ENCODE results near the gene ZNF444. TPM values are rescaled to one million over a fixed set of nuclear protein-coding genes. Genes with fewer than 3 reads are reported as not detected.
"Not testable (repeated sequence)": the region's sequence is repeated elsewhere in the genome, so short reads cannot be mapped to it uniquely, and the experiment has no call there.

Gene ZNF444
- total and polyA plus RNA-seq, 9 donors = 7.3 to 48.2 (median 35.2) TPM

- H3K27ac ChIP-seq = no peak overlapping the region
- intact Hi-C loops (cut with DNase I) = no loop called here
- no peak for TF ChIP-seq EP300 (IDR thresholded peaks at IDR 0.05)
- TF ChIP-seq CTCF (IDR thresholded peaks at IDR 0.05) = no peak
- TF ChIP-seq POLR2A (IDR thresholded peaks at IDR 0.05) = no peak
Measured at GRCh38 chr19:56103027-56103614, 38.0 kb upstream of the ZNF444 start.

GRCh38 chr19:56104423-56104822 lies 36.7 kb upstream of the ZNF444 start:
- H3K27ac ChIP-seq = no peak overlapping the region
- no peaks in the 10 kb centered on the region for H3K36me3 ChIP-seq
- no peaks in the 10 kb centered on the region for H3K9me3 ChIP-seq
- H3K4me3 ChIP-seq = no peak overlapping the region
- intact Hi-C loops (cut with DNase I) = no loop called here
- 92 to 95% (median 94%) methylated on average over 25 to 27 of the region's 29 CpGs for WGBS, 3 donors
- no peak for DNase-seq
- TF ChIP-seq POLR2A (IDR thresholded peaks at IDR 0.05) (no peak), CTCF (IDR thresholded peaks at IDR 0.05) (no peak), EP300 (IDR thresholded peaks at IDR 0.05) (no peak)
- H3K27me3 ChIP-seq = no peaks in the 10 kb centered on the region
- H3K4me1 ChIP-seq (ENCODE audit: insufficient read depth) = peaks cover 23% of the 10 kb centered on the region

More at GRCh38 chr19:56103027-56103614, 38.0 kb upstream of the ZNF444 start:
- Histone ChIP-seq H3K36me3 (no peaks in the 10 kb centered on the region), H3K27me3 (no peaks in the 10 kb centered on the region), H3K4me1 (ENCODE audit: insufficient read depth) (peaks cover 12% of the 10 kb centered on the region), H3K4me3 (no peak overlapping the region), H3K9me3 (no peaks in the 10 kb centered on the region)
- no peak for DNase-seq
- WGBS, 3 donors = 78 to 84% (median 82%) methylated on average over 20 of the region's 20 CpGs

DNA sequence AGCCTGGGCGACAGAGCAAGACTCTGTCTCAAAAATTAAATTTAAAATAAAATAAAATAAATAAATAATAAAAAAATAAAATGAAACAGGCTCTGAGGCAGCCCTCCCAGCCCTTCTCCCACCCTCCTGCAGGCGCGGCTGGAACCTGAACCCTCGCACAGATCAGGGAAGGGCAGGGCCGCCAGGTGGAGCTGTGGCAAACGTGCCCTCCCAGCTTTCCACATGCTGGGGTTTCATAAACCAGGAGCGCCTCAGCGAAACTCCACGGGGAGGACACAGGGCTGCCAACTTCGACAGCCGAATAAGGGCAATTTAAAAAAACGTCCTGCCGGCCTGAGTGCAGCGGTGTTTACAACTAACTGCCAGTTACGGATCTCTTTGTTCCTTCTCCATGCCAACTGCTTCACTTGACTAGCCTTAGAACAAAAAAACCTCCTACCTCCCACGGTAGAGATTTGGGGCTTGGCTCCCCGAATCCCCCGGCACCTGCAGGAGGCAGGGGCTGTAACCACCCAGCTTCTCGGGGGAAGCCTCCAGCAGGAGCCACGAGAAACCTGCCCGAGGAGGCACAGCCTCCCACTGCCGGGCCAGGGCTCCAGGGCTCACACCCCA lies 35.9 kb upstream of the ZNF444 start:
- no peaks in the 10 kb centered on the region for H3K36me3 ChIP-seq
- peak overlapping the region in 1 of 2 donors; percentile 23 for H3K27ac ChIP-seq
- no peaks in the 10 kb centered on the region for H3K27me3 ChIP-seq
- no peaks in the 10 kb centered on the region for H3K9me3 ChIP-seq
- no peak for TF ChIP-seq EP300 (IDR thresholded peaks at IDR 0.05)
- no peak for TF ChIP-seq POLR2A (IDR thresholded peaks at IDR 0.05)
- peak; percentile 18 to 47 (median 36) for TF ChIP-seq CTCF (IDR thresholded peaks at IDR 0.05)
- WGBS, 3 donors = 19 to 46% (median 20%) methylated on average over 22 of the region's 22 CpGs
- no peak overlapping the region for H3K4me3 ChIP-seq
- DNase-seq = peak; percentile 67 to 82 (median 73)
- H3K4me1 ChIP-seq (ENCODE audit: insufficient read depth) = peaks cover 23% of the 10 kb centered on the region
- intact Hi-C loops (cut with DNase I) = loop anchor here in 2 of 4 donors (5.0 kb wide), 2 partner anchors 37 to 52 kb away; partner anchors contain the start of gene ZNF444 (in 1 of the 2)

GRCh38 chr19:56105831-56106396 lies 35.2 kb upstream of the ZNF444 start:
- H3K4me1 ChIP-seq (ENCODE audit: insufficient read depth) = peaks cover 29% of the 10 kb centered on the region
- not testable (repeated sequence) for H3K27ac ChIP-seq, H3K4me3 ChIP-seq, DNase-seq, H3K36me3 ChIP-seq, H3K27me3 ChIP-seq, H3K9me3 ChIP-seq
- intact Hi-C loops (cut with DNase I) = loop anchor here in 2 of 4 donors (5.0 kb wide), 2 partner anchors 36 to 51 kb away; partner anchors contain the start of gene ZNF444 (in 1 of the 2)
- 92 to 95% (median 94%) methylated on average over 61 of the region's 61 CpGs for WGBS, 3 donors
